Measurements from ENCODE around the gene CATSPERZ.
"Not testable (repeated sequence)": the region's sequence is repeated elsewhere in the genome, so short reads cannot be mapped to it uniquely, and the experiment has no call there.

The CATSPERZ gene

DNA sequence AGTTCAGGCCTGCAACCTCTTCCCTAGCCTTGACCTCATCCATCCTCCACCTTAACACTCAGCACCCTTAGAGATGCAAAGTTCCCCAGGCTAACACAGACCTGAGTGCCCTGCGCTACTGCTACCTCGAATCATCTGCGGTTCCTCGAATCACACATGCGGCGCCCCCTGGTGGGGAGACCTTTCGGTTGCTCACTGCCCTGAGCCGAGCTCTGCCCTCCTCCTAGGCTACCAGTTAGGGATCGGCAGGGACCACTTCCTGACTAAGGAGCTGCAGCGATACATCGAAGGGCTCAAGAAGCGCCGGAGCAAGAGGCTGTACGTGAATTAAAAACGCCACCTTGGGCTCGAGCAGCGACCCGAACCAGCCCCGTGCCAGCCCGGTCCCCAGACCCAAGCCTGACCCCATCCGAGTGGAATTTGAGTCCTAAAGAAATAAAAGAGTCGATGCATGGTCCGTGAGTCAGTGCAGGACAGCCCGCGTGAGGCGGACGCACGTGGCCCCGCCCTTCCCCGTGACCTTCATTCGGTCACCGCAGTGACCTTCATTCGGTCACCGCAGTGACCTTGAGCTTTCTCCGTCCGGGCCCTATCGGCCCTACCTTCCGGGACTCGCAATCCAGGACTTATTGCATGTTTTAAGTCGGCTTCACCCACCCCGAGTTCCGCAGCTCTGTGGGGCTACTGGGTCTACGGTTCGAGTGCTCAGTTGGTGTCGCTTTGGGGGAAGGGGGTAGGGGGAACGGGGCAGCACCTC, 4.3 kb downstream of the CATSPERZ start:
- peak; percentile 61 for DNase-seq

DNA sequence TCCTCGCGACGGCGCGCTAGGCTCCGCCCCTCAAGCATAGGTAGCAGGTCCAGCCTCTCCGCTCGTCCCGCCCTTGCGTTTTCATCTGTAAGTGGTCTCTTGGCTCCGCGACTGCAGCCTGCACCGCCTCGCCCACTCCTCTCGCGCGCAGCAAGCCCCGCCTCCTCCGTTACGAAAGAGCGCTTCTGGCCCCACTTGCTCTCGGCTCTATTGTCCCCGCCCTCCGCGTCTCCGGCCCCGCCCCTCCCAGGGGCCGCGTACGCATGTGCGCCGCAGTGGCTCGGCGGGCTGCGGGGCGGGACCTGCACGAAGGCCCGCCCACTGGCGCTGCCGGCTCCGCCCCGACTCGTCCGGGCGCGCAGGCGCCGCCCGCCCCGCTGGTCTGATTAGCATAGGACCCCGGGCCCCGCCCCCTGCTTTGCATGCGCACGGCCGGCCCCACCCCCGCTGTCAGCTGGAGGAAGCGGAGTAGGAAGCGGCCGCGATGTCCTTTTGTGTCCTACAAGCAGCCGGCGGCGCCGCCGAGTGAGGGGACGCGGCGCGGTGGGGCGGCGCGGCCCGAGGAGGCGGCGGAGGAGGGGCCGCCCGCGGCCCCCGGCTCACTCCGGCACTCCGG, 5.0 kb downstream of the CATSPERZ start, which contains the start of gene ESRRA:
Gene ESRRA (plus strand): TSS at position 450 of the 616 bp plus-strand sequence. CDS start 1,656 bp downstream, outside the sequence.
- DNase-seq, result peak; percentile 100

DNA sequence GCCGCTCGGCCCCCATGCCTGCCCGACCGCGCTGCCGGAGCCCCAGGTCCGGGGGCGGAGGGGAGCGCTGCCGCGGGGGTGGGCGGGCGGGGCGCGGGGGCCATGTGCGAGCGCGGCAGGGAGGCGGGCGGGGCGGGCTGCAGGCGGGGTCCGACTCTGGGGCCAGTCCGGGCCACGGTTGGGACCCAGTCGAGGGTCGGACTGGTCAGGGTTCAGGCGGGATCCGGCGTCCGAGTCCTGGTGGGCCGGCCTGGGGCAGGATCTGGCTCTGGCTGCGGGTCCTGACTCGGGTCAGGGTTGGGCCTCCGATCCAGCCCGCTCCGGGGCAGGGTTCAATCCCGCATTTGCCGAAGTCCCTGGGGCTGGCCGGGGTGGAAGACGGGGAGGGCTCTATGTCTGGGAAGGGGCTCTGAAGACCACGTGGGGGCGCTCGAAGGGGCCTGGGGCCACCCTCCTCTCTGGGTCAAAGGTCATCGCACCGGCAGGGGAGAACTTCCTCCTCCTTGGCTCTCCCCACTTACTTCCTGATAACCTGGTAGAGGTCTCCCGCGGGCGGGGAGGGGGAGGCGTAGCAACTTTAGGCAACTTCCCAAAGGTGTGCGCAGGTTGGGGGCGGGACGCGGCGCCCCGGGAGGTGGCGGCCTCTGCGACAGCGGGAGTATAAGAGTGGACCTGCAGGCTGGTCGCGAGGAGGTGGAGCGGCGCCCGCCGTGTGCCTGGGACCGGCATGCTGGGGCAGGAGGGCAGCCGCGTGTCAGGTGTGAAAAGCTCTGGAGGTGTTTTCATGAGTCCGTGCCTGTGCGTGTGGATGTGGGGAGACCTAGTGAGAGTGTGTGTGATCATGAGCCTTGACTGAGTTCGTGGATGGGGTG, 5.8 kb downstream of the CATSPERZ start:
- peak; percentile 41 for DNase-seq

DNA sequence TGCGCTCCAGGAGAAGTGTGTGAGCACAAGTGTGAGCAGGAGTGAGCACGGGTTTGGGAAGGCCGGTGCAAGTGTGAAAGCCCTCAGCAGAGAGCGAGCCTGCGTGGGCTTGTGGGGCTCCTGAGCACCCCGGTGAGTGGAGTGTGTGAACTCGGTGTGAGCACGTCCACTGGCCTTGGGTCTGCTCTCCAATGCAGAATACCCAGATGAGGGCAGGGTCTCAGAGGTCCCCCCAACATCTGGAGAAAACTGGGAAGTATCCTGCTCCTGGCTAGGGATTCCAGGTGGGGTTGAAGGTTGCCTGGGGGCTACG, 6.4 kb downstream of the CATSPERZ start:
- no peak for DNase-seq

DNA sequence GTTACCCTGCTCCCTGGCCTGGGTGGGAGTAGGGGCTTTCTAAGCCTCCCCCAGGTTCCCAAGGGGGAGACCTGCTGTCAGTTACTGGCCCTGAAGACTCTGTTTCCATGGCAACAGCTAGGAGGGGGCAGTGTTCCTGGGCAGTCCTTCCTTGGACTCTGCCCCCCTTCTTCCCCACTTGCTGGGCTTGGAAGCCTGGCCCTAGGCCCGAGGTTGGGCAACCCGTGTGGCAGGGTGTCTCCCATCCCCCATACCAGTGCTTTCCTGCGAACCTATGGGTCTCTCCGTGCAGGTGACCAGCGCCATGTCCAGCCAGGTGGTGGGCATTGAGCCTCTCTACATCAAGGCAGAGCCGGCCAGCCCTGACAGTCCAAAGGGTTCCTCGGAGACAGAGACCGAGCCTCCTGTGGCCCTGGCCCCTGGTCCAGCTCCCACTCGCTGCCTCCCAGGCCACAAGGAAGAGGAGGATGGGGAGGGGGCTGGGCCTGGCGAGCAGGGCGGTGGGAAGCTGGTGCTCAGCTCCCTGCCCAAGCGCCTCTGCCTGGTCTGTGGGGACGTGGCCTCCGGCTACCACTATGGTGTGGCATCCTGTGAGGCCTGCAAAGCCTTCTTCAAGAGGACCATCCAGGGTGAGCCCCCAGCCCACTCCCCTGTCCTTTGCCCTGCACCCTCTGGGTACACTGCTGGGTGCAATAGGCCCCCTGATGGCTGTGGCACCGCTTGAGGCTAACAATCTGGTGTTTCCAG, 6.9 kb downstream of the CATSPERZ start:
- DNase-seq, result no peak

DNA sequence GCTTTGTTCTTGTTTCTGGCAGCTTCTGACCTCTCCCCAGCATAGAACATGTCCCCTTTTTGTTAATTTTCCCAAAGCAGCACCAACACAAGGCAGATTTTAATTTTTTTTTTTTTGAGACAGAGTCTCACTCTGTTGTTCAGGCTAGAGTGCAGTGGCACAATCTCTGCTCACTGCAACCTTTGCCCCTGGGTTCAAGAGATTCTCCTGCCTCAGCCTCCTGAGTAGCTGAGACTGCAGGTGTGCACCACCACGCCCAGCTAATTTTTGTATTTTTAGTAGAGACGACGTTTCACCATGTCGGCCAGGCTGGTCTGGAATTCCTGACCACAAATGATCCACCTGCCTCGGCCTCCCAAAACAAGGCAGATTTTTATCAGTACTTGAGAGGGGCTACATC, 7.6 kb downstream of the CATSPERZ start:
- DNase-seq, result not testable (repeated sequence)

DNA sequence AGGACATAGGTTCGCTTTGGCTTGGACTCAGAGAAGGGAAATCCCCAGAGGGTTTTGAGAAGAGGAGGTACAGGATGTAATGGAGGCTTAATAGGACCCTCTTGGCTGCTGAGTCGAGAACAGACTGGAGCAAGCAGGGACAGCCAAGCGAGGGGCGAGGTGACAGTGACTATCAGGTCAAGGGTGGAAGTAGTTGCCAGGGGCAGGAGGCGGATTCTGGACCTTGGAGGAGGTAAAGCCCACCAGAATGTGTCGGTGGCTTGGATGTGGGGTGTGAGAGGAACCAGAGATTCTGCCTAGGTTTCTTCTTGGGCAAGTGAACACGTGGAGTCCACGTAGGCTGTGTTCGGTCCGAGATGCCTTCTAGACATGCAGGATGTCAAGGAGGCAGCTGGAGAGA, 12.8 kb downstream of the CATSPERZ start:
- DNase-seq, result no peak

DNA sequence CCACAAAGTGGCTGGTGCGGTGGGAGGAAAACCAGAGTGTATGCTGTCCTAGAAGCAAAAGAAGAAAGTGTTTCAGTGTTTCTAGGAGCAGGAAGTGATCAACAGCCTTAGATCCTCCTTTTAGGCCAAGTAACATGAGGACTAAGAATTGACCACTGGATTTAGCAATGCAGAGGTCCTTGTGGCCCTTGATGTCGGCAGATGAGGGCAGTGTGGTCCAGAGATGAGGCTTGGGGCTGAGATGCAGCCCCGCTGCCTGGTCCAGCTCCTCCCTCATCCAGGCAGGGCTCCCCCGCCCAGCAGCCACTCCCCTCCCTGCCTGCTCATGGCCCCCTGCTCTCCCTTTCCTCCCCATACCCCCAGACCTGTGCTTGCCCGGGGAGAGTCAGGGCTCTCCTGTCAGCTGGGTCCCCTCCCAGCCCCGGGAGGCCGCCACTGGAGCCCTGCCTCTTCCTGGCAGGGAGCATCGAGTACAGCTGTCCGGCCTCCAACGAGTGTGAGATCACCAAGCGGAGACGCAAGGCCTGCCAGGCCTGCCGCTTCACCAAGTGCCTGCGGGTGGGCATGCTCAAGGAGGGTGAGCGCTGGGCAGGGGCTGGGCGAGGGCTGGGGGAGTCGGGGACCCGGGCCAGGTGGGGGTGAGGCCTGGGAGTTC, 13.5 kb downstream of the CATSPERZ start:
- DNase-seq, result no peak

DNA sequence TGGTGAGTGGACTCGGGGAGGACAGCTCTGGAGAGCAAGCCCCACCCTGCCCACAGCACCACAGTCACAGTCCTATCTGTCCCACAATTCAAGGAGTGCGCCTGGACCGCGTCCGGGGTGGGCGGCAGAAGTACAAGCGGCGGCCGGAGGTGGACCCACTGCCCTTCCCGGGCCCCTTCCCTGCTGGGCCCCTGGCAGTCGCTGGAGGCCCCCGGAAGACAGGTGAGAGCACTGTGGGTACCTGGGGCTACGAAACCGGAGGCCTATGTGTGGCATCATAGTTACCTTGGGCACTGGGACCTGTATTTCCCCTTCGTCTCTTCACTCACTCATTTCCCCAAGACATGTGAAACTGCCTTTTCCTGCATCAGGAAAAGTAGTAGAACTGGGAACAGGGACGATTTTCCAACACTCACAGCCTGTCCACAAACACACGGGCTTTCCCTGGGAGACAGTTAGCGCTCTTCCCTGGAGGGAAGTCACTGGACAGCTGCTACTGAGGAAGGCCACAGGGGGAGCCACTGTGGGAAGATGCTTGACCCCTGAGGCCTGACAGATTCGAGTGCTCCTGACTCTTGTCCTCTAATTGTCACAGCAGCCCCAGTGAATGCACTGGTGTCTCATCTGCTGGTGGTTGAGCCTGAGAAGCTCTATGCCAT, 14.1 kb downstream of the CATSPERZ start:
- DNase-seq, result no peak

DNA sequence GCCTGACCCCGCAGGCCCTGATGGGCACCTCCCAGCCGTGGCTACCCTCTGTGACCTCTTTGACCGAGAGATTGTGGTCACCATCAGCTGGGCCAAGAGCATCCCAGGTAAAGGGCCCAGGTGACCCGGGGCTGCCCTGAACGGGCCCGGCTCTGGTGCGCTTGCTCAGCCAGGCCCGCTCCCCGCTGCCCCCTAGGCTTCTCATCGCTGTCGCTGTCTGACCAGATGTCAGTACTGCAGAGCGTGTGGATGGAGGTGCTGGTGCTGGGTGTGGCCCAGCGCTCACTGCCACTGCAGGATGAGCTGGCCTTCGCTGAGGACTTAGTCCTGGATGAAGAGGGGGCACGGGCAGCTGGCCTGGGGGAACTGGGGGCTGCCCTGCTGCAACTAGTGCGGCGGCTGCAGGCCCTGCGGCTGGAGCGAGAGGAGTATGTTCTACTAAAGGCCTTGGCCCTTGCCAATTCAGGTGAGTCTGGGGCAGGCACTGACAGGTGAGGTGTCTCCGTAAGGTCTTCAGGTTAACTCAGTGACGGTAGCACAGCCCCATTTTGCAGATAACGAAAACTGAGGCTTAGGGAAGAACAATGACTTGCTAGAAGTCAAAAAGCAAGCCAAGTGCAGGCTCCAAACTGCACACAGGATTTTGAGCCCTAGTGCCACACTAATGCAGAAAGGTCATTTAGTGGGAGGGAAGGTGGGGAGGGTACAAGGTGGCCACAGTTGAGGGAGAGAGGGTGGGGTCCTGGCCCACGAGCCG, 14.8 kb downstream of the CATSPERZ start:
- DNase-seq, result no peak

DNA sequence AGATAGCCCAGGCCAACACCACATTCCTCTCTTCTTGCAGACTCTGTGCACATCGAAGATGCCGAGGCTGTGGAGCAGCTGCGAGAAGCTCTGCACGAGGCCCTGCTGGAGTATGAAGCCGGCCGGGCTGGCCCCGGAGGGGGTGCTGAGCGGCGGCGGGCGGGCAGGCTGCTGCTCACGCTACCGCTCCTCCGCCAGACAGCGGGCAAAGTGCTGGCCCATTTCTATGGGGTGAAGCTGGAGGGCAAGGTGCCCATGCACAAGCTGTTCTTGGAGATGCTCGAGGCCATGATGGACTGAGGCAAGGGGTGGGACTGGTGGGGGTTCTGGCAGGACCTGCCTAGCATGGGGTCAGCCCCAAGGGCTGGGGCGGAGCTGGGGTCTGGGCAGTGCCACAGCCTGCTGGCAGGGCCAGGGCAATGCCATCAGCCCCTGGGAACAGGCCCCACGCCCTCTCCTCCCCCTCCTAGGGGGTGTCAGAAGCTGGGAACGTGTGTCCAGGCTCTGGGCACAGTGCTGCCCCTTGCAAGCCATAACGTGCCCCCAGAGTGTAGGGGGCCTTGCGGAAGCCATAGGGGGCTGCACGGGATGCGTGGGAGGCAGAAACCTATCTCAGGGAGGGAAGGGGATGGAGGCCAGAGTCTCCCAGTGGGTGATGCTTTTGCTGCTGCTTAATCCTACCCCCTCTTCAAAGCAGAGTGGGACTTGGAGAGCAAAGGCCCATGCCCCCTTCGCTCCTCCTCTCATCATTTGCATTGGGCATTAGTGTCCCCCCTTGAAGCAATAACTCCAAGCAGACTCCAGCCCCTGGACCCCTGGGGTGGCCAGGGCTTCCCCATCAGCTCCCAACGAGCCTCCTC, 15.7 kb downstream of the CATSPERZ start:
- DNase-seq, result not testable (repeated sequence)

DNA sequence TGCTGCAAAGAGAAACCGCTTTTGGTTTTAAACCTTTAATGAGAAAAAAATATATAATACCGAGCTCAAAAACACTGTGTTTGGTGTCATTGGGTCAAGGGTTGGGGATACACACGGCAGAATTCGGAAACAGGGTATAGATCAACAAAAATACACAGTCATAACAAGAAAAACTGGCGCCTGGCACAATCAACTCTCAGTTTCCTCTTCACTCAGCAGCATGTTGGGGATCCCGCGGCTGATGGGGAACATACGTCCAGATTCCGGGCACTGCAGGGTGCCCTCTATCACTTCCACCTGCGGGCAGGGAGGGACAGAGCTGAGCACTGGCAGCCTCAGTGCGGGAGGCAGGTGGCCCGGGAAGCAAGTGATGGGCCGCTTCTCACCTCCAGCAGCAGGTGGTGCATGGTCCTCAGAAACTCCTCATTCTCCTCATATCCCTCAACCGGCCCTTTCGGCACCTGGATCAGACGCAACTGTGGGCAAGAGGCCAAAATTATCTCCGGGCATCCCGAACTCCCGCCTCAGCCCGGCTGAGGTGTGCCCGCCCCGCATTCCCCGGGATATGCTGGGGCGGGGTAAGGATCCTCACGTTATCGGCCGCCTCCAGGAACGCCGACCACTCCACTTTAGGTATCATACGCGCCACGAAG, 16.6 kb downstream of the CATSPERZ start:
- DNase-seq, result no peak

DNA sequence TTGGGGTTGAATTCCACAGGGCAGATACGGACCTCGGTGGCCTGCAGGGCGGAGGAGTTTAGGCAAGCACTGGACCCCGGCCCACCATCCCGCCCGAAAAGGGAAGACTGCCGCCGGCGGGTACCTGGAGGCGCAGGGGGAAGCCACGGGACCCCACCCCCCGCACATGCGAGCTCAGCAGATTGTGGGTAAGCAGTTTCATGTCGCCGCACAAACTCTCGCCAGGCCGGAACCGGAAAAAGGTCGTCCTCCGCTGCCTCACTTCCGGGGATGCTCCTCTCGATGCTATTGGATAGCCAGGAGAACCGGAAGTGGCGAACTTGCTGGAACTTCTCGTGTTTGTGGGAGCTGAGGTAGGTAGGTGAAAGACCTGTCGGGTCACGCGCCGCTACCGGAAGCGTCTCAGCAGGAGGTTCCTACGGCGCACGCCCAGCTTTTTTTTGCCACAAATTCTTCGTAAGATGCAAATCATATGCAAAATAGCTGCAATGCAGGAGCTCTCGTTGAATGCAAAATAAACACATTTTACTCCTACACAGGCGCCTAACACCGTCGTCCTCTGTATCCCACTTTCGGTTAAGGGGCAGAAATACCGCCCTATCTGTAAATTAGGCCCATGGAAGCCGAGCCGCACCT, 17.3 kb downstream of the CATSPERZ start, which contains the start of gene TRMT112:
Gene TRMT112 (minus strand): TSS at position 235 of the 636 bp plus-strand sequence. CDS start 33 bp downstream, at position 202.
- DNase-seq, result peak; percentile 77

DNA sequence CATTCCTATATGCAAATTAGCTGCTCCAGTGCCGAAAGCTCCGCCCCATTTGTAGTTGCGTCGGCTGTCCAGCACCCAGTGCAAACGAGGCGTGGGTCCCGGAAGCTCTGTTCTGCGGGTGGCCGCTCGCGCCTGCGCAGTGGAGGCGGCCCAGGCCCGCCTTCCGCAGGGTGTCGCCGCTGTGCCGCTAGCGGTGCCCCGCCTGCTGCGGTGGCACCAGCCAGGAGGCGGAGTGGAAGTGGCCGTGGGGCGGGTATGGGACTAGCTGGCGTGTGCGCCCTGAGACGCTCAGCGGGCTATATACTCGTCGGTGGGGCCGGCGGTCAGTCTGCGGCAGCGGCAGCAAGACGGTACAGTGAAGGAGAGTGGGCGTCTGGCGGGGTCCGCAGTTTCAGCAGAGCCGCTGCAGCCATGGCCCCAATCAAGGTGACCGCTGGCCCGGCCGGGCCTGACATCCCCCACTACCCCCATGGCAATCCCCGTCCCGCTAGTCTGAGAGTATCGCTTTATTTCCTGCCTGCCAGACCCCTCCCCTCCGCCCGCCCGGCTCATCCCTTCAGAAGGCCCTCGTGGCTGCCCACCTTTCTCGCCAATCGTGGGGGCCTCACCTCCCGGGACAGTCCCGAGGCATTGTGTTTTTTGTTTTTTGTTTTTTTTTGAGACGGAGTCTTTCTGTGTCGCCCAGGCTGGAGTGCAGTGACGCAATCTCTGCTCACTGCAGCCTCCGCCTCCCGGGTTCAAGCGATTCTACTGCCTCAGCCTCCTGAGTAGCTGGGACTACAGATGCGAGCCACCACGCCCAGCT, 18.0 kb downstream of the CATSPERZ start, which contains the start of gene PRDX5:
Gene PRDX5 (plus strand): TSS at position 161 of the 805 bp plus-strand sequence. CDS start 95 bp downstream, at position 256.
- peak; percentile 92 for DNase-seq

DNA sequence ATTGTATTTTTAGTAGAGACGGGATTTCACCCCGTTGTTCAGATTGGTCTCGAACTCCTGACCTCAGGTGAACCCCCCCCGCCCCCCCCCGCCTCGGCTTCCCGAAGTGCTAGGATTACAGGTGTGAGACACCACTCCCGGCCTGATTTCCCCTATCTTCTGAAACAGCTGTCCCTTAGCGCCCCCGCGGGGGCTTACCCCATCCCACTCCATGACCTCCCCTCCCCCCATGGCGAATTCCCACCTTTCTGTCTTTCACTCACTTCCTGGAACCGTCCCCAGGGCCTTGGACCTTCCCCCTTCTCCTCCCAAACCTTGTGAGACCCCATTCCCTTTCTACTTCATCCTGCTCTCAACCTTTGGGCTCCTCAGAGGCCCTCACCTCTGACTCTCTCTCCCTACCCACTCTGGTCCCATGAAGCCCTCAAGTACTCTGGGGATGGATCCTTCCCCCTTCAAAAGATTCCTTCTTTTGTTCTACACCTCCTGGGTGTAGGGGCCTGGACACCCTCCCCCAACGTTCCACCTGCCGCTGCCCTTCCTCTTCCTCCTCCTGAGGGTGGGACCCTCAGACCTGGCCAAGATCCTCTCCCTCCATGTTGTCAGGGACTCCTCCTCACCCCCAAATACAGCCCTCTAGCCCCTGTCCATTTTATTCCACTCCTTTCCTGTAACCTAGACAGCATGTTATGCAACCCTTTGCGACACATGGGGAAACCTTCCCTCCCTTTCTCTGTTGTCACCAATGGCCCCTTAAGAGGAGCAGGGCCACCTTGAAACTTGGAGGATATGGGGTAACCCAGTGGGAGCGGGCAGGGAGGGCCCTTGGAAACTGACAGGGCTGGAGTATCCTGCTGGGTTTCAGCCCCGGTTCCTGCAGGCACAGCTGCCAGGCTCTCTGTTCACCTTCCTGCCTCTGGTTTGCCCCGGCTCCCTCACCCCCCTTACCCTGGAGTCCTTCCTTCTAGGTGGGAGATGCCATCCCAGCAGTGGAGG, 18.9 kb downstream of the CATSPERZ start:
- DNase-seq, result no peak

DNA sequence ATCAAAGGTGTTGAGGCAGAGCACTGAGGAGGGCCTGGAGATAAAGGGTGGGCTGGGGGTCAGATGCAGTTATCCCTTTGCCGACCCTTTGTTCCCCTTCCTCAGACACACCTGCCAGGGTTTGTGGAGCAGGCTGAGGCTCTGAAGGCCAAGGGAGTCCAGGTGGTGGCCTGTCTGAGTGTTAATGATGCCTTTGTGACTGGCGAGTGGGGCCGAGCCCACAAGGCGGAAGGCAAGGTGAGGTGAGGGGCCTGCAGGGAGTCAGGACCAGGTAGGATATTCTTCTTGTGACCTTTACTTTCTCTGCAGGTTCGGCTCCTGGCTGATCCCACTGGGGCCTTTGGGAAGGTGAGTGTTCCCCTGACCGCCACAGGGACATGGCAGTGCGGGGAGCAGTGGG, 20.4 kb downstream of the CATSPERZ start:
- no peak for DNase-seq
